Testis (tissue), 2 donors: ENCODE data around the gene CHERP.
"Not testable (repeated sequence)": the region's sequence is repeated elsewhere in the genome, so short reads cannot be mapped to it uniquely, and the experiment has no call there.

Experiments
- POLR2A ChIP-seq: fragments of 450-650 bp; IDR thresholded peaks from one replicate; pipeline ENCODE4 v1.6.1; 2017; ENCODE audit warnings: antibody characterized with exemption, mild to moderate bottlenecking, moderate library complexity
- TF ChIP-seq, protein P1 (sequence below), 3 experiments: fragments of 450-650 bp in 2 of 3; fragments of 200-600 bp in 1 of 3; sonication (generic) in 1 of 3; IDR thresholded peaks; one replicate each; pipeline ENCODE4 v1.5.1; 2016 to 2019; ENCODE audit warnings: antibody characterized with exemption in 3 of 3, mild to moderate bottlenecking in 2 of 3, moderate library complexity in 1 of 3

GRCh38 chr19:16506161-16506560 is 36.1 kb downstream of the CHERP start:
- TF ChIP-seq, protein P1, sequence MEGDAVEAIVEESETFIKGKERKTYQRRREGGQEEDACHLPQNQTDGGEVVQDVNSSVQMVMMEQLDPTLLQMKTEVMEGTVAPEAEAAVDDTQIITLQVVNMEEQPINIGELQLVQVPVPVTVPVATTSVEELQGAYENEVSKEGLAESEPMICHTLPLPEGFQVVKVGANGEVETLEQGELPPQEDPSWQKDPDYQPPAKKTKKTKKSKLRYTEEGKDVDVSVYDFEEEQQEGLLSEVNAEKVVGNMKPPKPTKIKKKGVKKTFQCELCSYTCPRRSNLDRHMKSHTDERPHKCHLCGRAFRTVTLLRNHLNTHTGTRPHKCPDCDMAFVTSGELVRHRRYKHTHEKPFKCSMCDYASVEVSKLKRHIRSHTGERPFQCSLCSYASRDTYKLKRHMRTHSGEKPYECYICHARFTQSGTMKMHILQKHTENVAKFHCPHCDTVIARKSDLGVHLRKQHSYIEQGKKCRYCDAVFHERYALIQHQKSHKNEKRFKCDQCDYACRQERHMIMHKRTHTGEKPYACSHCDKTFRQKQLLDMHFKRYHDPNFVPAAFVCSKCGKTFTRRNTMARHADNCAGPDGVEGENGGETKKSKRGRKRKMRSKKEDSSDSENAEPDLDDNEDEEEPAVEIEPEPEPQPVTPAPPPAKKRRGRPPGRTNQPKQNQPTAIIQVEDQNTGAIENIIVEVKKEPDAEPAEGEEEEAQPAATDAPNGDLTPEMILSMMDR (IDR thresholded peaks at IDR 0.05): not testable (repeated sequence)
- TF ChIP-seq POLR2A: not testable (repeated sequence)
